ENCODE measurements around the gene RPP25.

The RPP25 gene

GRCh38 chr15:74956648-74957475, at the start of gene RPP25:
TSS of gene RPP25 (minus strand) at chr15:74956772. CDS start at chr15:74956583, 189 bp downstream.
- no peak for DNase-seq (ENCODE audit: low read depth, low spot score)

GRCh38 chr15:75002398-75002797, 45.8 kb upstream of the RPP25 start:
- no peak for DNase-seq (ENCODE audit: low read depth, low spot score)

- no peak for DNase-seq (ENCODE audit: low read depth, low spot score)
Measured at GRCh38 chr15:75001310-75001709, 44.7 kb upstream of the RPP25 start.

GRCh38 chr15:74997543-74997942, 41.0 kb upstream of the RPP25 start:
- DNase-seq (ENCODE audit: low read depth, low spot score) = no peak

GRCh38 chr15:74997141-74997540, 40.6 kb upstream of the RPP25 start:
- DNase-seq (ENCODE audit: low read depth, low spot score) = no peak

GRCh38 chr15:74995779-74996765, 39.5 kb upstream of the RPP25 start:
- no peak for DNase-seq (ENCODE audit: low read depth, low spot score)

- DNase-seq (ENCODE audit: low read depth, low spot score) = peak; percentile 91
Measured at GRCh38 chr15:74995182-74995778, 38.7 kb upstream of the RPP25 start, which contains the start of gene SCAMP5. TSS of gene SCAMP5 (plus strand) at chr15:74995563. CDS start at chr15:75011840, 16,277 bp downstream.

- DNase-seq (ENCODE audit: low read depth, low spot score) = no peak
Measured at GRCh38 chr15:74994685-74995084, 38.1 kb upstream of the RPP25 start.

GRCh38 chr15:74994236-74994635, 37.7 kb upstream of the RPP25 start:
- DNase-seq (ENCODE audit: low read depth, low spot score) = no peak

- DNase-seq (ENCODE audit: low read depth, low spot score) = no peak
Measured at GRCh38 chr15:74992619-74993018, 36.0 kb upstream of the RPP25 start.

- DNase-seq (ENCODE audit: low read depth, low spot score) = no peak
Measured at GRCh38 chr15:74989527-74989926, 33.0 kb upstream of the RPP25 start.

- DNase-seq (ENCODE audit: low read depth, low spot score) = no peak
Measured at GRCh38 chr15:74988007-74988800, 31.6 kb upstream of the RPP25 start.

- no peak for DNase-seq (ENCODE audit: low read depth, low spot score)
Measured at GRCh38 chr15:74983725-74984231, 27.2 kb upstream of the RPP25 start.

GRCh38 chr15:74982183-74982582, 25.6 kb upstream of the RPP25 start:
- DNase-seq (ENCODE audit: low read depth, low spot score) = no peak

GRCh38 chr15:74978503-74978902, 21.9 kb upstream of the RPP25 start:
- DNase-seq (ENCODE audit: low read depth, low spot score) = no peak

GRCh38 chr15:74978077-74978476, 21.5 kb upstream of the RPP25 start:
- no peak for DNase-seq (ENCODE audit: low read depth, low spot score)

GRCh38 chr15:74977599-74977998, 21.0 kb upstream of the RPP25 start:
- no peak for DNase-seq (ENCODE audit: low read depth, low spot score)

GRCh38 chr15:74976159-74976558, 19.6 kb upstream of the RPP25 start:
- no peak for DNase-seq (ENCODE audit: low read depth, low spot score)

GRCh38 chr15:74967670-74968069, 11.1 kb upstream of the RPP25 start:
- no peak for DNase-seq (ENCODE audit: low read depth, low spot score)

- no peak for DNase-seq (ENCODE audit: low read depth, low spot score)
Measured at GRCh38 chr15:74964794-74965193, 8.2 kb upstream of the RPP25 start.

GRCh38 chr15:74963213-74963612, 6.6 kb upstream of the RPP25 start:
- no peak for DNase-seq (ENCODE audit: low read depth, low spot score)
